ENCODE data around the gene ATG16L2. TPM values are rescaled to one million over a fixed set of nuclear protein-coding genes. Genes with fewer than 3 reads are reported as not detected.

ATG16L2 gene
- total and polyA plus RNA-seq, 9 donors: 7.5 to 18.3 (median 14.1) TPM

GRCh38 chr11:72876147-72876546 is 61.9 kb downstream of the ATG16L2 start:
- H3K9me3 ChIP-seq (replicated peaks; ENCODE audit: control insufficient read depth, low read depth, low read length): peaks cover 2% of the 10 kb centered on the region
- no peaks in the 10 kb centered on the region for H3K4me1 ChIP-seq (ENCODE audit: control insufficient read depth, insufficient read depth, low read length)
- no peaks in the 10 kb centered on the region for H3K27me3 ChIP-seq (ENCODE audit: control insufficient read depth, insufficient read depth, low read length)
- peaks cover 6% of the 10 kb centered on the region for H3K36me3 ChIP-seq (ENCODE audit: control insufficient read depth, insufficient read depth, low read length)
- 94% methylated on average over 2 of the region's 3 CpGs for WGBS (ENCODE audit: insufficient coverage)
- H3K4me3 ChIP-seq (ENCODE audit: low read length): no peak overlapping the region
- no peak for DNase-seq
- no peak overlapping the region for H3K27ac ChIP-seq (ENCODE audit: low read length)

Other genes starting within 250 kb of the ATG16L2 start
- 10.7 TPM for gene PDE2A, start 140.0 kb upstream of the ATG16L2 start, total RNA-seq
- gene PDE2A, start 140.0 kb upstream of the ATG16L2 start, polyA plus RNA-seq (ENCODE audit: insufficient read depth in 1 of 8, insufficient read length in 8 of 8, low replicate concordance in 1 of 8): 10 to 100 TPM; 13.1 to 18.2 (median 15.8) TPM
- 70.5 TPM for gene ARAP1, start 62.0 kb upstream of the ATG16L2 start, total RNA-seq
- gene ARAP1, start 62.0 kb upstream of the ATG16L2 start, polyA plus RNA-seq (ENCODE audit: insufficient read depth in 1 of 8, insufficient read length in 8 of 8, low replicate concordance in 1 of 8): 10 to 100 TPM; 56.1 to 75.1 (median 62.3) TPM
- 39.0 TPM for gene STARD10, start 20.4 kb upstream of the ATG16L2 start, total RNA-seq
- gene STARD10, start 20.4 kb upstream of the ATG16L2 start, polyA plus RNA-seq (ENCODE audit: insufficient read depth in 1 of 8, insufficient read length in 8 of 8, low replicate concordance in 1 of 8): 10 to 100 TPM; 43.6 to 84.0 (median 58.0) TPM